Transverse colon (tissue), 3 donors: ENCODE measurements around the gene MGLL.

Experiments used
- CTCF ChIP-seq, 5 experiments: fragments of 200-600 bp in 3 of 5; fragments of 450-650 bp in 2 of 5; sonication (generic) in 3 of 5; IDR thresholded peaks; 1 replicate in 2 of 5; 2 replicates in 3 of 5; pipeline ENCODE4 v1.5.1; 2016 to 2017; ENCODE audit warnings: antibody characterized with exemption in 5 of 5, inconsistent platforms in 3 of 5, mild to moderate bottlenecking in 2 of 5, moderate library complexity in 1 of 5
- EP300 ChIP-seq: sonication (generic); formaldehyde crosslinking; IDR thresholded peaks from one replicate; pipeline ENCODE4 v1.6.1; 2017; ENCODE audit warnings: antibody characterized with exemption, low read depth

DNA sequence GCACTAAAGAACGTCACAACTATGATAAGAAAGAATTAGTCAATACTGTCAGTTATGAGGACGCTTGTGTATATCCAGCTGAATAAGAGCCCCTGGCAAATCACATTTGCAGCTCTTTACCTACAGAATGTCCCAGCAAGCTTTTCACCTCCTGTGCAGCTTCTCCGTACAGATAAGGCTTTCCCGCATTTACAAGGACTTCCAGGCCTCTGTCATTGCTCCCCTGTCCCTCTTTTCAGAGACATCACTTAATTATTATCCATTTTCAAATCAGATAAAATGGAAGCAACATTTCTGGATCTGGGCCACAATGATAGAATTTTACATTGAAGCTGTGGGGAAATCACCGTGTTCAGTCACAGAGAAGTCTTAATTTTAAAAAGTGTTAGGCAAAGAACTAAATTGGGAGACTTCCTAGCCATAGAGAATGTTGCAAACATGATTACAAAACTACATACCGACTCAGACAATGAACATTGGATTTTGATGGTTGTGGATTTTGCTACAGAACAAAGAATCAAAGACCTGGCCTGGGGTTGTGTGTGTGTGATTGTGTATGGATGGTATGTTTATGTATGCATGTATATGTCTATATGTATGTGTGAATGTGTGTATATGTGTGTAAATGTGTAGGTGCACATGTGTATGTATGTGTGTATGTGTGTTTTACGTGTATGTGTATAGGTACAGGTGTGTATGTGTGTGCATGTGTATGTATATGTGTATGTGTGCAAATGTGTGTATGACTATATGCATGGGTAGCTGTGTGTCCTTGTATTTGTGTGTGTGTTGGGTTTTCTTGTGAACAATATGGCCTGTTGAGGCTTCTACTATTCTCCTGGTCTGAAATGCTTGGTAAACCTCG lies 41.5 kb downstream of the MGLL start:
- TF ChIP-seq CTCF (IDR thresholded peaks at IDR 0.05) (no peak), EP300 (no peak)
